HL-60 (cell line): ENCODE data around the gene YARS1.

Source experiments
- DNase-seq, 2 experiments: peaks; one replicate each; pipeline ENCODE4 v3.0.0-alpha.2; 2010 to 2020; ENCODE audit warnings: low read depth in 1 of 2, low spot score in 1 of 2
- H3K27ac ChIP-seq: fragments of 250-450 bp; sonication (Bioruptor Pico); replicated peaks from 2 replicates; pipeline ENCODE4 v1.5.1; 2020; ENCODE audit warnings: mild to moderate bottlenecking, moderate library complexity
- H3K27me3 ChIP-seq: fragments of 250-450 bp; sonication (Bioruptor Pico); 2 replicates; pipeline ENCODE4 v1.5.1; 2021; ENCODE audit warnings: mild to moderate bottlenecking, moderate library complexity; ENCODE audit not compliant: insufficient read depth, poor library complexity, severe bottlenecking
- H3K4me3 ChIP-seq: replicated peaks from 2 replicates; pipeline ENCODE4 v1.5.1; 2011; ENCODE audit warnings: mild to moderate bottlenecking, control low read depth, low read length; ENCODE audit not compliant: insufficient read depth
- CTCF ChIP-seq: IDR thresholded peaks from one replicate; pipeline ENCODE4 v1.5.1; 2011; ENCODE audit warnings: low read length, control low read depth, inconsistent platforms; ENCODE audit not compliant: insufficient read depth
- GABPA ChIP-seq: IDR thresholded peaks from 2 replicates; pipeline ENCODE4 v1.6.1; 2012; ENCODE audit warnings: low read depth
- POLR2AphosphoS5 ChIP-seq: IDR thresholded peaks from 2 replicates; pipeline ENCODE4 v1.6.1; 2012; ENCODE audit warnings: low read depth
- SPI1 ChIP-seq: IDR thresholded peaks from 2 replicates; pipeline ENCODE4 v1.6.1; 2012; ENCODE audit warnings: low read depth, mild to moderate bottlenecking, borderline replicate concordance
- TF ChIP-seq, protein P1 (sequence below): IDR thresholded peaks from 2 replicates; pipeline ENCODE4 v1.6.1; 2012; ENCODE audit warnings: low read depth; ENCODE audit not compliant: insufficient replicate concordance

The YARS1 gene

DNA sequence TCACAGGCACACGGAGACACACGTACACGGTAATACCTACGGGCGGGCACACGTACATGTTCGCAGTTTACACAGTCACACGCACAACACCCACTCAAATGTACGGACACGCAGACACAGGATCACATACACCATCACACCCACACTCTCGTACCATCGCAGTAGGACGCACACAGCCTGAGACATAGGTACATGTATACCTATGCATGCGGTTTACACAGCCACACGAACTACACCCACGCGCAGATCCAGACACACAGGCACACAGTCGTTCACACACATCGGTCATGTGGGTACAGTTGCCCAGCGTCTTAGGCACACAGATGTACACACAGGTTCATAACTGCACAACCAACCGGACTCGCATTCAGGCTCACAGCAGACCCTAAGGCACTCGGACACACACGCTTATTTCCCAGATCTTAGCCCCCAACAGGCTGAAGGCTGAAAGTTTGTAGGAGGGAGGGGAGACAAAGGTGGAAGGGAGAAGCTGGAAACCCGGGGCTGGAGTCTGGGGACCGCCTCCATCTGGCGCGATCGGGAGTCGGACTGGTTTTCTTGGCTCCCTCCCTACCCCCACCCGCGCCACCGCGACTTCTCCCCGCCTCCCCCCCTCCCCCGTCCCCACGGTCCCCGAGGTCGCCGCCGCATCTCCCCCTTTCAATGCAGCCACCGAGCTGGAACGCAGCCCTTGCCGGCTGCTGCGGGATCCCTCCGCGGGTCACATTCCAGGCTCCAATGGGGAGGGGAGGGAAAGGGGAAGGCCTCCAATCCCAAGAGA is 62.7 kb downstream of the YARS1 start:
- no peak for DNase-seq
- no peak for TF ChIP-seq POLR2AphosphoS5
- no peak for TF ChIP-seq SPI1
- TF ChIP-seq, protein P1, sequence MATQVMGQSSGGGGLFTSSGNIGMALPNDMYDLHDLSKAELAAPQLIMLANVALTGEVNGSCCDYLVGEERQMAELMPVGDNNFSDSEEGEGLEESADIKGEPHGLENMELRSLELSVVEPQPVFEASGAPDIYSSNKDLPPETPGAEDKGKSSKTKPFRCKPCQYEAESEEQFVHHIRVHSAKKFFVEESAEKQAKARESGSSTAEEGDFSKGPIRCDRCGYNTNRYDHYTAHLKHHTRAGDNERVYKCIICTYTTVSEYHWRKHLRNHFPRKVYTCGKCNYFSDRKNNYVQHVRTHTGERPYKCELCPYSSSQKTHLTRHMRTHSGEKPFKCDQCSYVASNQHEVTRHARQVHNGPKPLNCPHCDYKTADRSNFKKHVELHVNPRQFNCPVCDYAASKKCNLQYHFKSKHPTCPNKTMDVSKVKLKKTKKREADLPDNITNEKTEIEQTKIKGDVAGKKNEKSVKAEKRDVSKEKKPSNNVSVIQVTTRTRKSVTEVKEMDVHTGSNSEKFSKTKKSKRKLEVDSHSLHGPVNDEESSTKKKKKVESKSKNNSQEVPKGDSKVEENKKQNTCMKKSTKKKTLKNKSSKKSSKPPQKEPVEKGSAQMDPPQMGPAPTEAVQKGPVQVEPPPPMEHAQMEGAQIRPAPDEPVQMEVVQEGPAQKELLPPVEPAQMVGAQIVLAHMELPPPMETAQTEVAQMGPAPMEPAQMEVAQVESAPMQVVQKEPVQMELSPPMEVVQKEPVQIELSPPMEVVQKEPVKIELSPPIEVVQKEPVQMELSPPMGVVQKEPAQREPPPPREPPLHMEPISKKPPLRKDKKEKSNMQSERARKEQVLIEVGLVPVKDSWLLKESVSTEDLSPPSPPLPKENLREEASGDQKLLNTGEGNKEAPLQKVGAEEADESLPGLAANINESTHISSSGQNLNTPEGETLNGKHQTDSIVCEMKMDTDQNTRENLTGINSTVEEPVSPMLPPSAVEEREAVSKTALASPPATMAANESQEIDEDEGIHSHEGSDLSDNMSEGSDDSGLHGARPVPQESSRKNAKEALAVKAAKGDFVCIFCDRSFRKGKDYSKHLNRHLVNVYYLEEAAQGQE = no peak
- no peak for TF ChIP-seq GABPA
- TF ChIP-seq CTCF = no peak
- H3K27ac ChIP-seq = no peak overlapping the region
- no peak overlapping the region for H3K4me3 ChIP-seq
- peaks cover 21% of the 10 kb centered on the region for H3K27me3 ChIP-seq

DNA sequence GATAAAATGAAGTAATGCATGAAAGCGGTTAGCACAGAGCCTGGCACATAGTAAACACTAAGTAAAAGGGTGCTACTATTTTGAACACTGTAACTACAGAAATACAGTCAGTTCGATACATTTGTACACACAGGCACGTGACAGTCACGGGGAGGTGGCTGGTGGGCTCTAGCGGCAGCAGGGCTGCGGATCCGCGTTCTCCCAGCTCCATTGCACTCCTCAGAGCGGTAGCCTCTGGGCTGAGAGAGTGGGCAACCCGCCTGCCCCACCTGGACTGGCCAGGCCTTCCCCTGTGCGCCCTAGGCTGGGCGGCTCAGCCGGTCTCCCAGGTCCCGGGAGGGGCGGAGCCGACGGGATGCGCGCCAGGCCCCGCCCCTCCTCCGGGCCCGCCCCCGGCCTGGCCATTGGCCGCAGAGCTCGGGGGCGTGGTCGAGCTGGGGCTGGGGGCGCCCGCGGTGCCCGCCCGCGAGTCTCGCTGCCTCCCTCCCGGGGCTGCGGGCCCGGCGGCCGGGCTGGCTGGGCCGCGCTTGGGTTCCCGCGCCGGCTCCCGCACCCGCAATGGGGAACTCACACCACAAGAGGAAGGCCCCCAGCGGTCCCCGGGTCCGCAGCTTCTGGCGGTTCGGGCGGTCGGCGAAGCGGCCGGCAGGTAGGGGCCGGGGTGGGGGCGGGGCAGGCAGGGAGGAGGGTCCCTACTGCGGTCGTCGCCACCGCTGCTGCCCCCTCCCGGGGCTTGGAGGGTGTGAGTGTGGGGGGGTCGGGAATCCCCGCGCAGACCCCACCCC is 63.4 kb downstream of the YARS1 start:
- Histone ChIP-seq H3K27me3 (peaks cover 21% of the 10 kb centered on the region), H3K27ac (no peak overlapping the region), H3K4me3 (peak overlapping the region; percentile 33)
- TF ChIP-seq, protein P1 = no peak
- no peak for TF ChIP-seq GABPA
- TF ChIP-seq POLR2AphosphoS5 = no peak
- no peak for TF ChIP-seq SPI1
- DNase-seq = peak in 1 of 2 experiments; percentile 10

DNA sequence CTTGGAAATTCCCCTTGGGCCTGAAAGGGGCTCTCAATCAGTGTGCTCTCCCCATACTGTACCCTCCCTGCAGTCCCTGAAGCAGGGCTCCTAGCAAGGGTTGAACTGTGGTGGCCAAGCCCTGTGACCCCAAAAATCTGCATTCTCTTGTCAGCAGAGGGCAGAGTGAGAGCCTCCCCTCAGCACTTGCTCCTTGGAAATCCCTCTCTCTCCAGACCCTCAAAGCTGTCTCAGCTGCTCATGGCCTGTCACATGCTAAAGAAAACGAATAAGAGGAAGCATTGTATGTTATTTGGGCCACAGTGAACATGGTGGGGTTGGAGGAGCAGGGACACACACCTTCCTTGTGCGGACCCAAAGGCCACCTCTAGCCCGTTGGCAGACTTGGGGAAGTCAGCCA is 67.4 kb downstream of the YARS1 start:
- Histone ChIP-seq H3K27me3 (peaks cover 17% of the 10 kb centered on the region), H3K4me3 (no peak overlapping the region), H3K27ac (no peak overlapping the region)
- no peak for DNase-seq
- TF ChIP-seq CTCF = no peak
- TF ChIP-seq, protein P1 = no peak
- no peak for TF ChIP-seq GABPA
- TF ChIP-seq POLR2AphosphoS5 = no peak
- no peak for TF ChIP-seq SPI1
